CD4-positive, alpha-beta T cell (primary cell): Measurements from ENCODE around the gene ZNF331. TPM values are rescaled to one million over a fixed set of nuclear protein-coding genes. Genes with fewer than 3 reads are reported as not detected.

Experiments
- ATAC-seq: fragments of 200-7000 bp; cut with Tn5 transposase; one replicate; pipeline ENCODE4 v1.10.0; 2022; ENCODE audit warnings: mild to moderate bottlenecking; ENCODE audit not compliant: poor library complexity
- CTCF ChIA-PET: fragments of 350-600 bp; sonication (Branson Sonifier 250); formaldehyde crosslinking; loops from one replicate; lab custom pipeline; 2021; ENCODE audit warnings: antibody characterized with exemption, inconsistent platforms; lab: Charles Lee
- POLR2A ChIA-PET: fragments of 350-600 bp; sonication (Branson Sonifier 250); formaldehyde crosslinking; loops from one replicate; lab custom pipeline; 2021; ENCODE audit warnings: antibody characterized with exemption, inconsistent platforms; lab: Charles Lee
- DNase-seq, 14 experiments: peaks; one replicate each; pipeline ENCODE4 v3.0.0-alpha.2; 2013 to 2020; ENCODE audit warnings: mixed read lengths in 2 of 14
- H3K27ac ChIP-seq, 2 donors: one replicate each; pipeline versions ENCODE4 v1.5.1 to v1.7.0; 2013; ENCODE audit warnings: low read length in 2 of 2, low read depth in 1 of 2, mild to moderate bottlenecking in 1 of 2
- H3K27me3 ChIP-seq, 2 experiments: 1 replicate in 1 of 2; 2 replicates in 1 of 2; pipeline versions ENCODE4 v1.6.1 to v1.7.0; 2013; ENCODE audit warnings: low read length in 2 of 2, control low read depth in 1 of 2, mild to moderate bottlenecking in 1 of 2, moderate library complexity in 1 of 2; ENCODE audit not compliant: insufficient read depth in 2 of 2, control insufficient read depth in 1 of 2
- H3K36me3 ChIP-seq: one replicate; pipeline ENCODE4 v1.6.1; 2013; ENCODE audit warnings: low read length, control low read depth; ENCODE audit not compliant: insufficient read depth
- H3K4me1 ChIP-seq: one replicate; pipeline ENCODE4 v1.6.1; 2013; ENCODE audit warnings: low read length, control low read depth; ENCODE audit not compliant: insufficient read depth
- H3K4me3 ChIP-seq: one replicate; pipeline ENCODE4 v1.5.1; 2013; ENCODE audit warnings: mild to moderate bottlenecking, low read length, moderate library complexity
- H3K9me3 ChIP-seq, 2 experiments: 1 replicate in 1 of 2; 2 replicates in 1 of 2; pipeline versions ENCODE4 v1.6.1 to v1.7.0; 2013; ENCODE audit warnings: low read length in 2 of 2, mild to moderate bottlenecking in 2 of 2, control low read depth in 1 of 2, moderate library complexity in 1 of 2; ENCODE audit not compliant: control insufficient read depth in 1 of 2, insufficient read depth in 1 of 2
- H3K27ac Mint-ChIP-seq: one replicate; pipeline ENCODE4 v1.8.0; 2020; ENCODE audit warnings: mixed read lengths
- H3K27me3 Mint-ChIP-seq: one replicate; pipeline ENCODE4 v1.8.0; 2021; ENCODE audit warnings: mixed read lengths
- H3K36me3 Mint-ChIP-seq: one replicate; pipeline ENCODE4 v1.8.0; 2021; ENCODE audit warnings: low read depth, mixed read lengths
- H3K4me1 Mint-ChIP-seq: one replicate; pipeline ENCODE4 v1.8.0; 2021; ENCODE audit warnings: low read depth, mixed read lengths
- H3K4me3 Mint-ChIP-seq: one replicate; pipeline ENCODE4 v1.8.0; 2020; ENCODE audit warnings: mild to moderate bottlenecking, mixed read lengths
- H3K9me3 Mint-ChIP-seq: one replicate; pipeline ENCODE4 v1.8.0; 2020; ENCODE audit warnings: mixed read lengths
- intact Hi-C, 2 experiments: fragments of 100-400 bp; cut with DNase I in 1 of 2; cut with micrococcal nuclease in 1 of 2; formaldehyde crosslinking; loops; one replicate each; pipeline versions ENCODE4 v1.15.1 to v1.9.0; 2023 to 2025; cut with DNase I, micrococcal nuclease
- total RNA-seq, 174 experiments: library from RNA in 2 of 174; stranded (reverse) in 2 of 174; gene quantifications; one replicate each; pipeline ENCODE4 v1.2.3 and lab custom pipeline; 2021 to 2026
- TF ChIP-seq, protein P1 (sequence below): fragments of 200-600 bp; IDR thresholded peaks from one replicate; pipeline ENCODE4 v1.8.0; 2022; ENCODE audit warnings: antibody characterized with exemption, mild to moderate bottlenecking

ZNF331 gene
- total RNA-seq, 2 experiments from 2014 or later = 428 to 437 TPM

DNA sequence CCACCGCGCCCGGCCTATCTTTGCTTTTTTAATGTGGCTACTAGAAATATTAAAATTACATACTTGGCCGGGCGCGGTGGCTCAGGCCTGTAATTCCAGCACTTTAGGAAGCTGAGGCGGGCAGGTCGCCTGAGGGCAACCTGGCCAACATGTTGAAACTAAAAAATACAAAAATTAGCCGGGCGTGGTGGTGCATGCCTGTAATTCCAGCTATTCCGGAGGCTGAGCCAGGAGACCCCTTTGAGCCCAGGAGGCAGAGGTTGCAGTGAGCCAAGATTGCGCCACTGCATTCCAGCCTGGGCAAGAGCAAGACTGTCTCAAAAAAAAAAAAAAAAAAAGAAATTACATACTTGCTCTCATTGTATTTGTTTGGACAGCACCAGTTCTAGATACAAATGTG lies 59.1 kb downstream of the ZNF331 start:
- H3K27ac ChIP-seq = no peak overlapping the region
- ATAC-seq = no peak
- ChIA-PET POLR2A (no interaction called here), CTCF (no interaction called here)
- no peaks in the 10 kb centered on the region for H3K4me1 Mint-ChIP-seq
- DNase-seq = no peak
- H3K27me3 ChIP-seq = no peaks in the 10 kb centered on the region
- H3K4me1 ChIP-seq = no peaks in the 10 kb centered on the region
- no peak overlapping the region for H3K4me3 ChIP-seq
- no peak overlapping the region for H3K4me3 Mint-ChIP-seq
- no peak overlapping the region for H3K27ac Mint-ChIP-seq
- no peaks in the 10 kb centered on the region for H3K36me3 ChIP-seq
- no peaks in the 10 kb centered on the region for H3K36me3 Mint-ChIP-seq
- TF ChIP-seq, protein P1, sequence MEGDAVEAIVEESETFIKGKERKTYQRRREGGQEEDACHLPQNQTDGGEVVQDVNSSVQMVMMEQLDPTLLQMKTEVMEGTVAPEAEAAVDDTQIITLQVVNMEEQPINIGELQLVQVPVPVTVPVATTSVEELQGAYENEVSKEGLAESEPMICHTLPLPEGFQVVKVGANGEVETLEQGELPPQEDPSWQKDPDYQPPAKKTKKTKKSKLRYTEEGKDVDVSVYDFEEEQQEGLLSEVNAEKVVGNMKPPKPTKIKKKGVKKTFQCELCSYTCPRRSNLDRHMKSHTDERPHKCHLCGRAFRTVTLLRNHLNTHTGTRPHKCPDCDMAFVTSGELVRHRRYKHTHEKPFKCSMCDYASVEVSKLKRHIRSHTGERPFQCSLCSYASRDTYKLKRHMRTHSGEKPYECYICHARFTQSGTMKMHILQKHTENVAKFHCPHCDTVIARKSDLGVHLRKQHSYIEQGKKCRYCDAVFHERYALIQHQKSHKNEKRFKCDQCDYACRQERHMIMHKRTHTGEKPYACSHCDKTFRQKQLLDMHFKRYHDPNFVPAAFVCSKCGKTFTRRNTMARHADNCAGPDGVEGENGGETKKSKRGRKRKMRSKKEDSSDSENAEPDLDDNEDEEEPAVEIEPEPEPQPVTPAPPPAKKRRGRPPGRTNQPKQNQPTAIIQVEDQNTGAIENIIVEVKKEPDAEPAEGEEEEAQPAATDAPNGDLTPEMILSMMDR = no peak
- intact Hi-C loops = loop anchor here in 1 of 2 experiments (10.0 kb wide), 1 partner anchor 298 kb away; no protein-coding TSS in a partner anchor
- H3K27me3 Mint-ChIP-seq = no peaks in the 10 kb centered on the region
- H3K9me3 ChIP-seq = peaks cover 0 to 67% of the 10 kb centered on the region in 2 experiments
- H3K9me3 Mint-ChIP-seq = no peaks in the 10 kb centered on the region

DNA sequence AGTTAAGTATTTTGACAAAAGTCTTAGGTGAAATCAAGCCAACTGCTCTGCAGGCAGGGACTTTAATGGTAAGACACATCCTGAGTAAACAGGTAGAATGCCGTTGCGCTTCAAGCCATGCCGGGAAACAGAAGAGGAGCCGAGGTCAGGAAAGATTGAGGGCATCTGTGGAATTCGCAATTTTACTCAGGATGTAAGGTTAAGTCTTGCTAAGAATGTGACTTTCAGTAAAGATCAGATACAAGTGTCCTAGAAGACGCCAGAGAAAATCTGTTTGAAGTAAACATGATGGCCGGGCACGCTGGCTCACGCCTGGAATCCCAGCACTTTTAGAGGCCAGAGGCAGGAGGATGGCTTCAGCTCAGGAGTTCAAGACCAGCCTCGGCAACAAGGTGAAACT lies 60.4 kb downstream of the ZNF331 start:
- H3K27ac Mint-ChIP-seq = no peak overlapping the region
- Histone ChIP-seq H3K36me3 (no peaks in the 10 kb centered on the region), H3K4me1 (no peaks in the 10 kb centered on the region), H3K27ac (no peak overlapping the region), H3K27me3 (no peaks in the 10 kb centered on the region), H3K4me3 (no peak overlapping the region), H3K9me3 (peaks cover 0 to 61% of the 10 kb centered on the region in 2 experiments)
- intact Hi-C loops = loop anchor here in 1 of 2 experiments (10.0 kb wide), 1 partner anchor 296 kb away; no protein-coding TSS in a partner anchor
- TF ChIP-seq, protein P1 = no peak
- H3K36me3 Mint-ChIP-seq = no peaks in the 10 kb centered on the region
- H3K9me3 Mint-ChIP-seq = no peaks in the 10 kb centered on the region
- CTCF ChIA-PET = no interaction called here
- POLR2A ChIA-PET = no interaction called here
- H3K4me3 Mint-ChIP-seq = no peak overlapping the region
- H3K27me3 Mint-ChIP-seq = no peaks in the 10 kb centered on the region
- ATAC-seq (no peak), DNase-seq (no peak)
- no peaks in the 10 kb centered on the region for H3K4me1 Mint-ChIP-seq

DNA sequence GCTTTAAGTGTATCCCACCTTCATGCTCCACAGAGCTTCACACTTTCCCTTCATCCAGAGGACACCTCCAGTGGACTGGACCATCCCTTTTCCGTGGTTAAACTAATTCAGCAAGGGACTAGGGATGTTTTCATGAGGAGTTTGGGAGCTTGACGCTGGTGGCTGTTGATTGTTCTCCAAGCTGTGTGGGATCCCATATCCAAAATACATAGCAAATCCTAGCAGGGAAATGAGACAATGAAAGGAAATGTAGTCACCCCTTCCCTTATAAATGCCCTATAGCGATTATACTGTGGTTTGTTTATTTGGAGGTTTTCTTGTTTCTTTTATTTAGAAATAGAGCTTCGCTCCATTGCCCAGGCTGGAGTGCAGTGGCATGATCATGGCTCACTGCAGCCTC lies 62.3 kb downstream of the ZNF331 start:
- DNase-seq (no peak), ATAC-seq (no peak)
- TF ChIP-seq, protein P1 = no peak
- peaks cover 0 to 58% of the 10 kb centered on the region in 2 experiments for H3K9me3 ChIP-seq
- no peak overlapping the region for H3K4me3 ChIP-seq
- no peaks in the 10 kb centered on the region for H3K36me3 ChIP-seq
- no peaks in the 10 kb centered on the region for H3K27me3 ChIP-seq
- Mint-ChIP-seq H3K27ac (no peak overlapping the region), H3K4me1 (no peaks in the 10 kb centered on the region), H3K9me3 (no peaks in the 10 kb centered on the region), H3K36me3 (no peaks in the 10 kb centered on the region), H3K27me3 (peaks cover 4% of the 10 kb centered on the region), H3K4me3 (no peak overlapping the region)
- H3K4me1 ChIP-seq = no peaks in the 10 kb centered on the region
- intact Hi-C loops = no loop called here
- CTCF ChIA-PET = interaction anchor here (0.7 kb wide), 1 partner anchor 649 kb away, joined by 3 read pairs; no protein-coding TSS in a partner anchor
- no peak overlapping the region for H3K27ac ChIP-seq
- POLR2A ChIA-PET = no interaction called here
